Measurements from ENCODE around the gene PRKCA. TPM values are rescaled to one million over a fixed set of nuclear protein-coding genes. Genes with fewer than 3 reads are reported as not detected.

Gene PRKCA
- total and polyA plus RNA-seq, 2 of the 13 experiments (the other 11 are each of a cell fraction or from before 2014, with no cell fraction given) = 18.5 to 21.5 TPM

DNA sequence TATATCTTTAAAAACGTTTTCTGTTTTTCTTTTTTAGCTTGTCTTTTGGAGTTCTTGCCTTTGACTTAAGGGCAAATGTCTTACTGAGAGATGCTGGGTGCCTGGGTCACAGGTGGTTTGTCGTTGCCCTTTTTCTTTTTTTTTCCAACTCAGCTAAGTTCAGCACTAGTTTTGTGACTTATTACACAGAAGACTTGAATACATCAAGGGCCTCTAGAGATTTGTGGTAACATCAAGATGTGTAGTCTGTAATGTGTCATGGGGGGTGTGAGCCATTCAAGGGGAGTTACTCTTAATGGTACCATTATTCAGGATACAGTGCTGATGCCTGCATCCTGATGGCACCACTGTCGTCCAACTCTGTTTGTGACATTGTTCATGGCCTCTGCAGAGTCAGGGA, 95.1 kb downstream of the PRKCA start:
- no peak for ATAC-seq
- peaks cover 21% of the 10 kb centered on the region for H3K4me1 ChIP-seq (ENCODE audit: insufficient read depth, low read length)
- H2AFZ ChIP-seq (ENCODE audit: low read length) = no peak overlapping the region
- no peak overlapping the region for H3K4me2 ChIP-seq (ENCODE audit: low read depth, low read length)
- H3K4me3 ChIP-seq (replicated peaks in 1 of 3; ENCODE audit: insufficient read depth in 1 of 3, low read depth in 2 of 3, low read length in 3 of 3) = no peak overlapping the region
- no peak for DNase-seq (ENCODE audit: low spot score)
- ChIA-PET POLR2A (no interaction called here), CTCF (ENCODE audit: low intra/inter-chr PET ratio, low total read pairs) (no interaction called here)
- TF ChIP-seq, protein P1, sequence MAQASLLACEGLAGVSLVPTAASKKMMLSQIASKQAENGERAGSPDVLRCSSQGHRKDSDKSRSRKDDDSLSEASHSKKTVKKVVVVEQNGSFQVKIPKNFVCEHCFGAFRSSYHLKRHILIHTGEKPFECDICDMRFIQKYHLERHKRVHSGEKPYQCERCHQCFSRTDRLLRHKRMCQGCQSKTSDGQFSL (CRISPR knock-in tag; IDR thresholded peaks at IDR 0.05) = no peak
- TF ChIP-seq MTA3 (CRISPR knock-in tag; IDR thresholded peaks at IDR 0.05) = no peak
- no peak for TF ChIP-seq MTF1 (CRISPR knock-in tag; IDR thresholded peaks at IDR 0.05)
- no peak for TF ChIP-seq GATAD2A (CRISPR knock-in tag; IDR thresholded peaks at IDR 0.05)
- TF ChIP-seq, protein P2, sequence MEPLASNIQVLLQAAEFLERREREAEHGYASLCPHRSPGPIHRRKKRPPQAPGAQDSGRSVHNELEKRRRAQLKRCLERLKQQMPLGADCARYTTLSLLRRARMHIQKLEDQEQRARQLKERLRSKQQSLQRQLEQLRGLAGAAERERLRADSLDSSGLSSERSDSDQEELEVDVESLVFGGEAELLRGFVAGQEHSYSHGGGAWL (CRISPR knock-in tag; IDR thresholded peaks at IDR 0.05) = no peak
- TF ChIP-seq IKZF1 (IDR thresholded peaks at IDR 0.05) = no peak
- TF ChIP-seq ZFP82 (CRISPR knock-in tag; IDR thresholded peaks at IDR 0.05; ENCODE audit: borderline replicate concordance) = no peak
- TF ChIP-seq, protein P3, sequence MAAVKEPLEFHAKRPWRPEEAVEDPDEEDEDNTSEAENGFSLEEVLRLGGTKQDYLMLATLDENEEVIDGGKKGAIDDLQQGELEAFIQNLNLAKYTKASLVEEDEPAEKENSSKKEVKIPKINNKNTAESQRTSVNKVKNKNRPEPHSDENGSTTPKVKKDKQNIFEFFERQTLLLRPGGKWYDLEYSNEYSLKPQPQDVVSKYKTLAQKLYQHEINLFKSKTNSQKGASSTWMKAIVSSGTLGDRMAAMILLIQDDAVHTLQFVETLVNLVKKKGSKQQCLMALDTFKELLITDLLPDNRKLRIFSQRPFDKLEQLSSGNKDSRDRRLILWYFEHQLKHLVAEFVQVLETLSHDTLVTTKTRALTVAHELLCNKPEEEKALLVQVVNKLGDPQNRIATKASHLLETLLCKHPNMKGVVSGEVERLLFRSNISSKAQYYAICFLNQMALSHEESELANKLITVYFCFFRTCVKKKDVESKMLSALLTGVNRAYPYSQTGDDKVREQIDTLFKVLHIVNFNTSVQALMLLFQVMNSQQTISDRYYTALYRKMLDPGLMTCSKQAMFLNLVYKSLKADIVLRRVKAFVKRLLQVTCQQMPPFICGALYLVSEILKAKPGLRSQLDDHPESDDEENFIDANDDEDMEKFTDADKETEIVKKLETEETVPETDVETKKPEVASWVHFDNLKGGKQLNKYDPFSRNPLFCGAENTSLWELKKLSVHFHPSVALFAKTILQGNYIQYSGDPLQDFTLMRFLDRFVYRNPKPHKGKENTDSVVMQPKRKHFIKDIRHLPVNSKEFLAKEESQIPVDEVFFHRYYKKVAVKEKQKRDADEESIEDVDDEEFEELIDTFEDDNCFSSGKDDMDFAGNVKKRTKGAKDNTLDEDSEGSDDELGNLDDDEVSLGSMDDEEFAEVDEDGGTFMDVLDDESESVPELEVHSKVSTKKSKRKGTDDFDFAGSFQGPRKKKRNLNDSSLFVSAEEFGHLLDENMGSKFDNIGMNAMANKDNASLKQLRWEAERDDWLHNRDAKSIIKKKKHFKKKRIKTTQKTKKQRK (IDR thresholded peaks at IDR 0.05; ENCODE audit: low read length) = no peak
- no peak for TF ChIP-seq CHD4 (IDR thresholded peaks at IDR 0.05; ENCODE audit: borderline replicate concordance, low read length)
- TF ChIP-seq MEF2D (CRISPR knock-in tag; IDR thresholded peaks at IDR 0.05) = no peak
- 0 out of 2 replicates have a peak, but pooled peaks cover 3% of the 10 kb centered on the region for H3K9me3 ChIP-seq (ENCODE audit: low read length)
- no peaks in the 10 kb centered on the region for H4K20me1 ChIP-seq (ENCODE audit: insufficient read depth, low read length)
- H3K27ac ChIP-seq (ENCODE audit: extremely low read length, insufficient read depth, low read length) = no peak overlapping the region
- H3K79me2 ChIP-seq (ENCODE audit: insufficient read depth, low read length) = peaks cover 42% of the 10 kb centered on the region
- intact Hi-C loops (cut with micrococcal nuclease; ENCODE audit: unreplicated experiment) = no loop called here
- no TSS peak for BruUV-seq (replicated peaks)
- no peaks in the 10 kb centered on the region; a peak in 2 of 5 replicates for H3K36me3 ChIP-seq (replicated peaks in 1 of 2; ENCODE audit: control insufficient read depth in 1 of 2, insufficient read depth in 2 of 2, low read length in 2 of 2)
- 84% methylated on average over 3 of the region's 3 CpGs for WGBS (ENCODE audit: low lambda C conversion rate)
- H3K27me3 ChIP-seq (ENCODE audit: control insufficient read depth in 1 of 2, insufficient read depth in 2 of 2, low read length in 2 of 2) = no peaks in the 10 kb centered on the region
- in situ Hi-C loops (cut with HindIII; ENCODE audit: extremely low pct_ligation_motif_present, low pct_unique_long_range_greater_than_20kb) = no loop called here
- no peak overlapping the region for H3K9ac ChIP-seq (ENCODE audit: insufficient read depth, low read depth, low read length)
- no peak for FAIRE-seq

All from HepG2 (cell line).